Effector CD8-positive, alpha-beta T cell (primary cell): ENCODE results near the gene INPP4A.
"Not testable (repeated sequence)": the region's sequence is repeated elsewhere in the genome, so short reads cannot be mapped to it uniquely, and the experiment has no call there.

Source experiments
- DNase-seq: peaks from one replicate; lab custom pipeline; 2025; lab: John Stamatoyannopoulos, UW

The INPP4A gene

DNA sequence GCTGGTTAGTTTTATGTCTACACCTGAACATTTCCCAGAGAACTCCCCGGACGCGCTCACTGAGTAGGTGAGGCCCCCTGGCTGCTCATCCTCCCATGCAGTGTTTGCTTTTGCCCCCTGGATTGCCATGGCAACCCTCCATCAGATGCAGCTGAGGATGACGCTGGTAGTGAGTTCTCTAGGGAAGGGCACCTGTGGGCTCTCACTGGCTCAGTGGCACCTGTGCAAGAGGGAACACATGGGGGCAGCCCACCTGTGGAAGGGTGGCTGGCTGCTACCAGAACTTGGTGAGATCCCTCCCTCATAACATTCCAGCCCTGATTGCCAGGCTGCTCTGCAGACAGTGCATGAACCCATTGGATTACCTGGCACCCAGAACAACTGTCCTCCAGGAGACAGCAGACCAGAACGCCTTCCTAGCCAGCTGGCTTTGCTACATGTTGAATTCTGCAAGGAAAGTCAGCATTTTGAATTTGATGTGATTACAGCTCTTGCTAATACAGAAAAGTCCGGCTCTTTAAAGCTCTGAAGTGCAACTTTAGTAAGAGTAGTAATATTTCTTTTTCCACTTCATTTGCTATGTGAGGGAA, 142.0 kb downstream of the INPP4A start:
- DNase-seq = no peak

DNA sequence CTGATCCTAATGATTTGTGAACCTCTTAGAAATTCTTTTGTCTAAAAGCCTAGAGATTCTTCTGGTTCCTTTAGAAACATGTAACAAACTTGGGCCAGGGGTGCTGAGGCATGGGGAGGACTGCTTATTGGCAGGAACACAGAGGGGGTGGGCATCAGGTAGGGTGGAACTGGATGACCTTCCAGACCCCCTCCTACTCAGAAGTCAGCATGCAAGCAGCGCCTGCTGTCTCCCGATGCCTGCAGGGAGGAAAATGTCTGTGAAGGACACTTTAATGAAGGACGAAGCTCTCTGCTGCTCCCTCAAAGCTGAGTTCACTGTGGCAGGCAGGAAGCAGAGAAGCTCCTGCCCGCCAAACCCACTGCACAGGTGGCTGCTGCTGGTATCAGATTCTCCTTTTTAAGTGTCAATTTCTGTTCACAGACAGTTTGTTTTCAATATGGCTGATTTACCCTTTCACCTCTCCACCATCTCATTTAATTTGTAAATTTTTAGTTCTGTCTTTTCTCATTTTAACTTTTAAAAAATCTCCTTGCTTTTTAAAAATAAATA, 144.3 kb downstream of the INPP4A start:
- no peak for DNase-seq

DNA sequence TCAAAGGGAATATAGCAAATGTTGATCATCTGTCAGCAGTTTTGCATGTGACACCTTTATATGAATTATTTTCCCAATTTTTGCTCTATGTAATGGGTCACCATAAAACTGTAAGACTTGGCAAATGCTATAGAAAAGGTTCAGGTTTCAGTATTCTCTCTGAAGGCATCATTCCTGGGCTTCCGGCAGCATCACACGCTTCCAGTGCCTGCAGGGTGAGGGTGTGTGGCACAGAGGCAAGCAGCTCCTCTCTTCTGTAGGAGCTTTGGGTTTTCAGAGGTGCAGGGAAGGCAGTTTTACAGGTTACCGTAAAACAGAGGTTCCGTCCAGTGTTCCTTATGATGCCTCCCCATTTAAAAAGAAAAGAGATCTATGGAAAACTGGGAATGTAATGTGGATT, 144.8 kb downstream of the INPP4A start:
- no peak for DNase-seq

DNA sequence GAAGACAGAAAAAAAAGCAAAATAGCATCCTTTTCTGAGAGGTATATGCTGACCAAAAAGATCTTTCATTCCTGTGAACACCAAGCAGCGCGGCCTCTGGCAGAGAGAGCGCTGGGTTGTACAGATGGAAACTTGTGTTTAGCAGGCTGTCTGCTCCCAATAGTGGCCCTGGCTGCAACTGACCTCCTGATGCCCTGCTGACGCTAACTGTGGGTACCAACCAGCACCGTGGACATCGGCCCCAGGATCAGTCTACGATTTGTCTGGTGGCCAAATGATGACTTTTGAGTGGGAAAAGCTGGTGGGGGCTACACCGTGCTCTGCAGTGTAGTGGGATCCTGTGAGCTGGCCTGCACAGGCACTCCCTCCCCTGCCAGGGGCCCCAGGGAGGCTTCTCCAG, 147.9 kb downstream of the INPP4A start:
- no peak for DNase-seq

DNA sequence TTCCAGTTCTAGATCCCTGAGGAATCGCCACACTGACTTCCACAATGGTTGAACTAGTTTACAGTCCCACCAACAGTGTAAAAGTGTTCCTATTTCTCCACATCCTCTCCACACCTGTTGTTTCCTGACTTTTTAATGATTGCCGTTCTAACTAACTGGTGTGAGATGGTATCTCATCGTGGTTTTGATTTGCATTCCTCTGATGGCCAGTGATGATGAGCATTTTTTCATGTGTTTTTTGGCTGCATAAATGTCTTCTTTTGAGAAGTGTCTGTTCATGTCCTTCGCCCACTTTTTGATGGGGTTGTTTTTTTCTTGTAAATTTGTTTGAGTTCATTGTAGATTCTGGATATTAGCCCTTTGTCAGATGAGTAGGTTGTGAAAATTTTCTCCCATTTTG, 150.0 kb downstream of the INPP4A start:
- not testable (repeated sequence) for DNase-seq

DNA sequence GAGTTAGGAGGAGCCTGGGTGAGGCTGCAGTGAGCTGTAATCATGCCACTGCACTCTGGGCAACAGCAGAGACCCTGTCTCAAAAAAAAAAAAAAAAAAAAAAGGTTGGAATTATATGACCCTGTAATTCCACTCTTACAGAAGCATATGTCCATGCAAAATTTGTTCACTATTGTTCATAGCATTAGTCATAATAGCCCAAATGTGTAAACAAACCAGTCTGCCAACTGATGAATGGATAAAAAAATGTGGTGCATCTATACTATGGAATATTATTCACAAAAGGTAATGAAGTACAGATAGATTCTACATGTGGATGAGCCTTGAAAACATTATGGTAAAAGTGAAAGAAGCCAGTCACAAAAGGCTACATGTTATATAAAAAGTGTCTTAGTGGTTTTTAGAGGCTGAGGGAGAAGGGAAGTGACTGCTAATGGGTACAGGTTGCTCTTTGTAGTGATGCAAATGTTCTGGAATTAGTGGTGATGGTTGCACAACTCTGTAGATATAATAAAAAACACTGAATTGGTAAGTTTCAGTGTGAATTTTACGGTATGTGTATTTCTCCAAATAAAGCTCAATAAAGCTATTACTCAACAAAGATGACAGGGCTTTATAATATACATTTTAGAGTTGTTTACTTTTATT, 154.2 kb downstream of the INPP4A start:
- no peak for DNase-seq

DNA sequence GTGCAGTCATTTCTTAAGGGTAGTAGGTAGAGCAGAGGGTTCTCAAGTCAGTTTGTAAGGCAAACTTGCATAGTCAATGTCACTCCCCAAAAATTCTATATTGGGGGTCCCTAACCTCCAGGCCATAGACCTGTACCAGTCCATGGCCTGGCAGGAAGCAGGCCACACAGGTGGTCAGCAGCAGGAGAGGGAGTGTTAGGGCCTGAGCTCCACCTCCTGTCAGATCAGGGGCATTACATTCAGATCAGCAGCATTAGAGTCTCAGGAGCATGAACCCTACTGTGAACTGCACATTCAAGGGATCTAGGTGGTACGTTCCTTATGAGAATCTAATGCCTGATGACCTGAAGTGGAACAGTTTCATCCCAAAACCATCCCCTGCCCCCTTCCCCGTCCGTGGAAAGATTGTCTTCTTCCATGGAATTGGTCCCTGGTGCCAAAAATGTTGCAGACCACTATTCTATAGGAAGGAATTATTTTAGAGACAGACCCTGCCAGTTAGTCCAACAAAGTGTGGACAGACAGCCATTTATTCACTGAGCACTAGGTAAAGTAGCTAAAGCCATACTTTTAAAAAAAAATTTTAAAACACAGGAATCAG, 157.0 kb downstream of the INPP4A start:
- DNase-seq = no peak

DNA sequence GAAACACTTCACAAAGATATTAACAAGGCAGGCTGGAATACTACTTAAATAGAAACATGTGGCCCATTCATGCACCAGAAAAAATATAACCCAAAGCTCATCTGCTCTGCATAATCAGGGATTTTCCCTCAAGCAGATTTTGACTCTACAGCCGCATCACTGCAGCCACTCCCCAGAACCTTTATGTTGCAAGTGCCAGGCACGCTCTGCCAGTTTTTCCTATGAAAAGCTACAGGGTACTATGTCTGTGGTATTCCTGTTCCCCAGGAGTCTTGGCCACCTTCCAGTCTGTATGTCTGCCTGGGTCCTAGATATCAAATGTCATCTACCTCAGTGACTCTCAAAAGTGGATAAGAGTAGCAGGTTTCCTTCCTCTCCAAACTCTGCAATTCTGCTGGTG, 159.9 kb downstream of the INPP4A start:
- no peak for DNase-seq

DNA sequence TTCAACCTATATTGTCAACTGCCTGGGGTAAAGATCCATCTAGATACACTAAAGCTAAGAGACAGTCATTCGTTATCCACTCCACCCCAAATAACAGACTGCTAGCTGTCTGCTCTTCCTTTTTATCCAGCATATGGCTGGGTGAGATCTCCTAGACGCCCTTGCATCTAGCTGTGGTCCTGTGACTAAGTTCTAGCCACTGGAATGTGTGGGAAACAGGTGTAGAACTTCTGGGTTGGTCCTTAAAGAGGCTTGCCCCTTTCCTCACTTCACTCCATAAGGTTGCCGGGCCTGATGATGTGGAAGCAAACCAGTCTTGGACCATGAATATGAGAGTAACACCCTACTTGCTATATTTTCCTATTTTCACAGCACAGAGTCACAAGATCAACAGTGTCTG, 160.4 kb downstream of the INPP4A start:
- DNase-seq = no peak

DNA sequence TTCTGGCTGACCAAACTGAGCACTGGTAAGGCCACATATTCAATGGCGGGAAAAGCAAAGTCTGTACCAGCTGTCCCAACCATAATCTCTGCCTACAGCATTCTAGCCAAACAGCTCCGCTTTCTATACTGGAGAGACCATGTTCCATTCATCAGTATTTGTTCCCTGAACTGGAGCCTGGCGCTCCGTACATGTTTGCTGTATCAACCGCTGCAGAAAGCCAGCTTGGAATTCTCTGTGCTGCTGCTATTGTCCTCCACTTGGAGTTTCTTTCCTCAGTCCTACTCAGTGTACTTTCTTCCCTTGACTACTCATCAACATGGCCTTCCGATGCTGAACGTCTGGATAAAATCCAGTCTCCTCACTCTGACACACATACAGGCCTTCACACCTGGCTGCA, 161.8 kb downstream of the INPP4A start:
- DNase-seq = no peak

DNA sequence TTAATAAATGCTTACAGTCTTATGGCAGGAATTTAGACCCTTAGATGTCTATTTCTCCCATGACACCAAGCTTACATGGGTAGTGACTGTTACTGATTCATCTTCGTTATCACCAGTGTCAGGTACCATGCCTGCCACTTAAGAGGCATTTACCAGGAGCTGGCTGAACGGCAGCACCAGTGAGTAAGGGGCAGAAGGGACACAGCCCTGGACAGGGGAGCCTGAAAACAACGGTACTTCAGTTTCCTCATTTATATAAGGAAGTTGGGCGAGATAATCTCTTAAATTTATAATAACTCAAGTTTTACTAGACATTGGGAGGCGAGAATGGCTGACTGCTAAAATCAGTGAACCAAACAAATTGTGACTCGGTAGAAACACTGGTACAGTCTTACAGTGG, 162.4 kb downstream of the INPP4A start:
- DNase-seq = no peak

DNA sequence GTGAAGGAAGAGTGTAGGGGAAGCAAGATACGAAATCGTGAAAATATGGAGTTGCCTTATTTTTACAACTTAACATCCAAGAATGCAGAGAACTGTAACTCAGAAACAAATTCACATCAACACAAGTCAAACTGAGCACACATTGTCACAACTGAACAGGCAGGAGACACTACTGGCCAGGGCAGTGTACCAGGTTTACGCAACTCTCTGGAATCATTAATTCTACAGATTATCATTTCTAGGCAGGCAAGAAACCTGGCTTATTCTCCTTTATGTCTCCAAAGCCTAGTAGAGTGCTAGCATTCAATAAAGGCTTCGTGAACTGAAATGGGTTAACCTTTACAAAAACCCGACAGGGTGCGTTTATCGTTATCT, 163.1 kb downstream of the INPP4A start:
- DNase-seq = no peak

DNA sequence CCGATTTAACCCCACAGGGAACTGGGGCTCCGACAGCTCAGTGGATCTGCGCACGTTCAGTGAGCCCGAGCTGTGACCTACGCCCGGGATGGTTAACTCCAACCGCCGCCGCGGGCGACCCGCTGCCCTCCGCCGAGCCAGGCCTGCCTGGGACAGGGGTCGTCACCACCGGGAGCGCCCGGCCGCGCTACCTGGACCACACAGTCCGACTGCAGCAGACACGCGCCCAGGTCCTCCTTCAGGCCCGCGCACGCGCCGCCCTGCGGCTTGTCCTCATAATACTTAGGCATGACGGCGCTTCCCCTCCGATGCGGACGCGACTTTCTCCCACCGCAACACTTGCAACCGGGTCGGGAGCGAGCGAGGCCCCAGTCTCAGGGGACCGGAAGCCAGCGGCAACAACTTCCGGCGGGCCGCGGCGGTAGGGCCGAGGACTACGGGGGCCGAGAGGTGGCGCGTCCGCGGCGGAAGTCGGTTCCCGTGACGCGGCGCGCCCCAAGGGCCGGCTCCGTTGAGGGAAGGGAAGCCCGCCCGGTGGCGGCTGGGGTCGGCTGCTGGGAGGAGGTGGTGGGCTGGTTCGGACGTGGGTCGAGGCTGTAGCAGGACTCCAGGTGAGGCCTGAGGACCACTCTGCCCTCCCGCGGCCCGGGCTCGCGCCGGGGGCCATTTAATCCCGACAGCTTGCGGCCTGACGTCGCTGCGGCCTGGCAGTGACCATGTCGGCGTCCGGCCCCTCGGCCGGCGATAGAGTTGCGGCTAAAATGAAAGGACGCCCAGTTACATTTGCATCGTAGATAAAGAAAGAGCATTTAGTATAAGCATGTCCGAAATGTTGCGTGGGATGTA, 163.7 kb downstream of the INPP4A start, which contains the start of the genes COA5 and UNC50:
TSS of gene COA5 (minus strand) at position 397 of the 846 bp plus-strand sequence. CDS start at position 290, 107 bp downstream.
TSS of gene UNC50 (plus strand) at position 474 of the 846 bp plus-strand sequence. CDS start 1,171 bp downstream, outside the sequence.
- DNase-seq = peak; percentile 84

DNA sequence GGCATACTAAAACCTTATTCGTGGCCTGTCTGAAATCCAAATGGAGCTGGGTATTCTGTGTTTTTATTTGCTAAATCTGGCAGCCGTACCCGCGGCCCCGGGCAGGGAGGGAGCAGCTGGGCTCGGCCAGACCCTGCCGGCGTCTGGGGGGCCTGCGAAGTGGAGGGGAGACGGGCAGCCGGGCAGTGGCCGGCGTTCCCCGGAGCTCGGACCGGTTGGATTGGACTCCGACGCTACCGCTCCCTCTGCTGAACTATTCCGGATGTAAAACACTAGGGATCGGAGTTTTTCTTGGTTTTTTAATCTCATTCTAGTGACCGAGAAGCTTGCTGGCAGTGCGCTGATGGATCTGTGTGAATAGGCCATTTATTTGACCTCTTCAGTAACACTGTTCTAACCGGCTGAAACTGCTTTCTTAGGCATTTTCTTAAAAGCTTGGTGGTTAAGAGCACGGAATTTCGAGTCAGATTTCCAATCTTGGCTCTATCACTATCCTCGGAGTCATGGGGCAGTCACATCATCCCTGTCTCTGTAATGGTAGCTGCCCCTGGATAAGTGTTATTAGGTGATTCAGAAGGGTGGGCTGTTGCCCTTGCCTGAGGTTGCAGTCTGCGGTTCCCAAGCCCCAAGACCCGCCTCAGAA, 164.4 kb downstream of the INPP4A start:
- no peak for DNase-seq

DNA sequence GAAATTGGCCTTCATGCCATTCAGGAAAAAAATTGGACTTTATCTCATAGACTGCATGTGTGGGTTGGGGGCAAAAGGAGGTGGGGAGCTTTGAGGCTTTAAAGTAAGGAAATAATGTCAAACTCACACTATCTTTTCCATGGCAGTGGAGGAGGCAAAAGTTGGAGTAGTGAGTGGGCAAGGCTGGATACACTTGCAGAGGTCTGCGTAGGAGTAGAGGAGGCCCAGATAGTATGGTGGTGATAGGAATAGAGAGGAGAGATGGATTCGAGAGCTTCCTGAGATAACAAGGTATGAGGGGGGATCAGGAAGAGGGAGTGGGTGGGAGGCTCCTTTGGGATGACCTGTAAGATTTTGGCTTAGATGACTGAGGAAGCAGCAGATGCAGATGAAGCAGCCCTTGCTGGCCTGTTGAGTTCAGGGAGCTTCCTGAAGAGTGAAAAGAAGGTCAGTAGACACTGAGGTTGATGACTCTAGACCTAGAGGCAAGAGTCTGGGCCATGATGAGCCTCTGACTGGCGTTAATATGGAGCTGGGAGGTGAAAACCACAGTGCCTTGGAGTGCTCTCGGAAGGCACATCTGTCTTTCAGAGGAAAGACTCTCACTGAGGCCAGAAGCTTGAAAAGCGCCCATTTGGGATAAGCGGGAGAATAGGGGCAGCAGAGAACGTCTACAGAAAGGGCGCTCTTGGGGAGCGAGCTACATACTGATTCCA, 169.5 kb downstream of the INPP4A start:
- DNase-seq = no peak

DNA sequence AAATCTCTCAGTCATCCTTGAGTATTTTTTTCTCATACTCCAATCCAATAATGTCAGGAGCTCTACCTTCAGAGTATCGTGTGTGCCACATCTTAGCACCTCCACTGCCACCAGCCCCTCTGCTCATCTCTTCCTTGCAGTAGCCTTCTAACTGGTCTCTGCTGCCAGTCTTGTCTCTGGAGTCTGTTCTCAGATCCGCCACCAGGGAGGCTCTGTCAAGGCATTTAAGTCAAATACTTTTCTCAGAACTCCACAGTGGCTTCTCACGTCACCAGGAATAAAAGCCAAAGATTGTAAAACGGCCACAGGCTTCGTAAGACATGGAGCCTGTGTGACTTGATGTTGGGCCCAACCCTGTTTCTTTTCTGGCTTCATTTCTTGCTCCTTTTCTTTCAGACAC, 170.8 kb downstream of the INPP4A start:
- no peak for DNase-seq

DNA sequence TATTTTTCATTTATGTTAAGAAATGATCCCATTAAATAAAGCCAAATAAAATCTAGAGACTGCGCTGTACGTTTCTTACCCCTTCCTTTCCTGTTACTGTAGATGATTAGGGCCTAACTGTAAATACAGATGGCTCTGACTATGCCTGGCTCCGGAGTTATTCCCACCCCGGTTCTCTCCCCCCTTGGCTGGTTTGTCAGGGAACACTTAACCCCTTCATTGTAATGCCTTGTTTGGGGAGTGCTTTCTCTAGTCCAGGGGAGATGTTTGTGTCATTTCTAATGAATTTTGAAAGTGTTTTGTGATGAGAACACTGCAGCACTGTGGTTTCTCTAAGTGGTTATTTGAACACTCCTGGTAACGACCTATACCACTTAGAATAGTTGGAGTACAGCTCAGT, 172.5 kb downstream of the INPP4A start:
- no peak for DNase-seq

DNA sequence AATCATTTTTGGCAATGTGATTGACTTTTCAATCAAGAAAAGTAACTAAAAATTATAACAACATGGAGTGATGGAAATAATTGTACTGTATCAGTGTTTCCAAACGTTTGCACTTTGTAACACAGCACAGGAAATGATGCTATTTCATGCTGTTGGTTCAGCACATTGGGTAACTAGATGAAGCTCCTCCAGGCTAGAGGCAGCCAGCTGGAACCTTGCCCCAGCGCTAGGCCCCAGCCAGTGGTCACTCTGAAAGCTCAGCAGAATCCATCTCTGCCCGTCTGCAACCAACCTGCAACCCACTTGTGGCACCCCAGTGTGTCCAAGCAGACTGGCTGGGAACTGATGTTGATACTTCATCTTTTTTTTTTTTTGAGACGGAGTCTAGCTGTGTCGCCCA, 179.0 kb downstream of the INPP4A start:
- no peak for DNase-seq

DNA sequence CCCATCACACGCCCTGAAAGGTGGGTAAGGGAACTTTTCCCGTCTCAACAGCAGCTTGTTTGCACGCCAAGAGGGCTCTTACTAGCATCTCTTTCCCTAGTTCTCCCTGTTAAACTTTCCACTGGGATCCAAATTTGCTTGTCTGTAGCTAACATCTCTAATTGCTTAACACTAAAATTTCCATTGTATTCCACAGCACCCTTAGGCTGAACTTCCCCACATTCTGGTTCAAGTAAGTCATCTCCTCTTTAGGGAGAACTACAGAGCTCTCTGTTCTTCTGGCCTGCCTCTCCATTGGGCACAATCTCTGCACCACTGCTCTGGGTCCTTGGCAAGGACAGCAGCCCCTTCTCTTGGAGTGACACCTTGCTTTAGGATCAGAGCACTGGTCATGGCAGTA, 187.7 kb downstream of the INPP4A start:
- no peak for DNase-seq

DNA sequence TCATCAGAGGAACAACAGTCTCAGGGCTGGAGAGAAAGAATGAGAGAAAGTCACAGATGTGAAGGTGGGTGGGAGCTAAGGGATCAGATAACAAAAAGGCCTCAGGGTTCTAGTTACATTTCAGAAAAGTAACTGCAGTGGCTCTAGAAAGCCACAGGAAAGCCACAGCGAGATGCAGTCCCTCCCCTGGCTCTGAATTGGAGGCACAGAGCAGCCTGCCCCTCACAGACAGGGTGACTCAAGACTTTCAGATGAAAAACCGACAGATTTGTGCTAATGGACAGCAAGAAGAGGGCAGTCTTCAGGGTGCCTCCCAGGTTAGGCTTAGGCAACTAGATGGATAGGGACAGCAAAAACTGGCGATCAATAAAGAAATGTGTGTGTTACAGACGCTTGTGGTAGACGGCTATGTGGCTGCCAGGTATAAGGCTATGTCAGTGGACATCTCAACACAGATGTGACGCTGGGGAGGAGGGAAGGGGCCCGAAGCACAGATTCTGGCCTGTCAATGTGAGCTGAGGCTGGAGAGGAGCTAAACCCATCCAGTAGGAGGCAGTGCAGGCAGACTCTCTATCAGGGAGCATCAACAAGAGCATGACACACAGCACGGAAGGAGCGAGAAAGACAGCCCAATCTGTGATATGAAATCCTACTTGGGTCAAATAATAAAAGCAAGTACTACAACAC, 189.9 kb downstream of the INPP4A start:
- DNase-seq = no peak
